Measurements from ENCODE around the gene C1orf21. TPM values are rescaled to one million over a fixed set of nuclear protein-coding genes. Genes with fewer than 3 reads are reported as not detected.

Gene C1orf21
- total RNA-seq, 1 donor from 2014 or later, result 2.6 TPM

GRCh38 chr1:184428604-184429003, 41.8 kb downstream of the C1orf21 start:
- Histone ChIP-seq H3K27me3 (ENCODE audit: control insufficient read depth, insufficient read depth, low read length) (no peaks in the 10 kb centered on the region), H3K36me3 (ENCODE audit: control insufficient read depth, insufficient read depth, low read length) (no peaks in the 10 kb centered on the region), H3K4me3 (ENCODE audit: low read depth, low read length) (no peak overlapping the region)
- no peak for DNase-seq (ENCODE audit: low read depth)
- no peak for TF ChIP-seq CTCF (IDR thresholded peaks at IDR 0.05; ENCODE audit: insufficient read depth, low read length, poor library complexity, severe bottlenecking)

GRCh38 chr1:184429335-184429734, 42.5 kb downstream of the C1orf21 start:
- Histone ChIP-seq H3K27me3 (ENCODE audit: control insufficient read depth, insufficient read depth, low read length) (no peaks in the 10 kb centered on the region), H3K4me3 (ENCODE audit: low read depth, low read length) (no peak overlapping the region), H3K36me3 (ENCODE audit: control insufficient read depth, insufficient read depth, low read length) (no peaks in the 10 kb centered on the region)
- no peak for TF ChIP-seq CTCF (IDR thresholded peaks at IDR 0.05; ENCODE audit: insufficient read depth, low read length, poor library complexity, severe bottlenecking)
- no peak for DNase-seq (ENCODE audit: low read depth)

GRCh38 chr1:184433956-184434502, 47.2 kb downstream of the C1orf21 start:
- no peak for TF ChIP-seq CTCF (IDR thresholded peaks at IDR 0.05; ENCODE audit: insufficient read depth, low read length, poor library complexity, severe bottlenecking)
- Histone ChIP-seq H3K36me3 (ENCODE audit: control insufficient read depth, insufficient read depth, low read length) (no peaks in the 10 kb centered on the region), H3K27me3 (ENCODE audit: control insufficient read depth, insufficient read depth, low read length) (no peaks in the 10 kb centered on the region), H3K4me3 (ENCODE audit: low read depth, low read length) (no peak overlapping the region)
- DNase-seq (ENCODE audit: low read depth), result no peak

GRCh38 chr1:184437291-184437690, 50.5 kb downstream of the C1orf21 start:
- no peaks in the 10 kb centered on the region for H3K27me3 ChIP-seq (ENCODE audit: control insufficient read depth, insufficient read depth, low read length)
- no peaks in the 10 kb centered on the region for H3K36me3 ChIP-seq (ENCODE audit: control insufficient read depth, insufficient read depth, low read length)
- no peak for TF ChIP-seq CTCF (IDR thresholded peaks at IDR 0.05; ENCODE audit: insufficient read depth, low read length, poor library complexity, severe bottlenecking)
- no peak for DNase-seq (ENCODE audit: low read depth)
- H3K4me3 ChIP-seq (ENCODE audit: low read depth, low read length), result no peak overlapping the region

- H3K4me3 ChIP-seq (ENCODE audit: low read depth, low read length), result no peak overlapping the region
- DNase-seq (ENCODE audit: low read depth), result no peak
- H3K27me3 ChIP-seq (ENCODE audit: control insufficient read depth, insufficient read depth, low read length), result no peaks in the 10 kb centered on the region
- TF ChIP-seq CTCF (IDR thresholded peaks at IDR 0.05; ENCODE audit: insufficient read depth, low read length, poor library complexity, severe bottlenecking), result no peak
- no peaks in the 10 kb centered on the region for H3K36me3 ChIP-seq (ENCODE audit: control insufficient read depth, insufficient read depth, low read length)
Observed at GRCh38 chr1:184438363-184438762, 51.5 kb downstream of the C1orf21 start.

- DNase-seq (ENCODE audit: low read depth), result no peak
Observed at GRCh38 chr1:184442260-184442659, 55.4 kb downstream of the C1orf21 start.

More at GRCh38 chr1:184442260-184442659, 55.4 kb downstream of the C1orf21 start:
- Histone ChIP-seq H3K27me3 (ENCODE audit: control insufficient read depth, insufficient read depth, low read length) (no peaks in the 10 kb centered on the region), H3K36me3 (ENCODE audit: control insufficient read depth, insufficient read depth, low read length) (no peaks in the 10 kb centered on the region), H3K4me3 (ENCODE audit: low read depth, low read length) (no peak overlapping the region)
- no peak for TF ChIP-seq CTCF (IDR thresholded peaks at IDR 0.05; ENCODE audit: insufficient read depth, low read length, poor library complexity, severe bottlenecking)
